ENCODE data around the gene COQ9.

COQ9 gene

DNA sequence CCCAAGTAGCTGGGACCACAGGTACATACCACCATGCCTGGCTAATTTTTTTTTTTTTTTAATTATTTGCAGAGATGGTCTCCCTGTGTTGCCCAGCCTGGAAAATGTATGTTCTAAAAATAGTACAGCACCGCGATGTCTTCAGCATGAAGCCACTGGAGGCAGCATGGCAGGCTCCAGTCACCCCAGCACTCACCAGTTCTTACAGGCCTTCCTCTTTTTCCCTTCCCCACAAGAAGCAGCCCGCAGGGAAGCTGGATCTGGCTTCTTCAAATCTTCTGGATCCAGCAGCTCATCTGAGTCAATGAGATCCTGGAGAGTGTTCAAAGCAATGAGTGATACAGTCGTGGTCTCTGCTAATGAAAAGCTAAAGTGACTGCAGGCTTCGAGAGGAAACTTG is 16.3 kb upstream of the COQ9 start:
- TF ChIP-seq ZNF8 (CRISPR knock-in tag; IDR thresholded peaks at IDR 0.05) (no peak), TCF4 (CRISPR knock-in tag; IDR thresholded peaks at IDR 0.05; ENCODE audit: borderline replicate concordance) (no peak), GLIS3 (CRISPR knock-in tag; IDR thresholded peaks at IDR 0.05) (no peak), CSDC2 (CRISPR knock-in tag; IDR thresholded peaks at IDR 0.05) (no peak), BACH2 (CRISPR knock-in tag; IDR thresholded peaks at IDR 0.05; ENCODE audit: borderline replicate concordance) (no peak), ISL1 (CRISPR knock-in tag; IDR thresholded peaks at IDR 0.05) (no peak), RARB (CRISPR knock-in tag; IDR thresholded peaks at IDR 0.05) (no peak), OSR1 (CRISPR knock-in tag; IDR thresholded peaks at IDR 0.05) (no peak)
- TF ChIP-seq, protein P1, sequence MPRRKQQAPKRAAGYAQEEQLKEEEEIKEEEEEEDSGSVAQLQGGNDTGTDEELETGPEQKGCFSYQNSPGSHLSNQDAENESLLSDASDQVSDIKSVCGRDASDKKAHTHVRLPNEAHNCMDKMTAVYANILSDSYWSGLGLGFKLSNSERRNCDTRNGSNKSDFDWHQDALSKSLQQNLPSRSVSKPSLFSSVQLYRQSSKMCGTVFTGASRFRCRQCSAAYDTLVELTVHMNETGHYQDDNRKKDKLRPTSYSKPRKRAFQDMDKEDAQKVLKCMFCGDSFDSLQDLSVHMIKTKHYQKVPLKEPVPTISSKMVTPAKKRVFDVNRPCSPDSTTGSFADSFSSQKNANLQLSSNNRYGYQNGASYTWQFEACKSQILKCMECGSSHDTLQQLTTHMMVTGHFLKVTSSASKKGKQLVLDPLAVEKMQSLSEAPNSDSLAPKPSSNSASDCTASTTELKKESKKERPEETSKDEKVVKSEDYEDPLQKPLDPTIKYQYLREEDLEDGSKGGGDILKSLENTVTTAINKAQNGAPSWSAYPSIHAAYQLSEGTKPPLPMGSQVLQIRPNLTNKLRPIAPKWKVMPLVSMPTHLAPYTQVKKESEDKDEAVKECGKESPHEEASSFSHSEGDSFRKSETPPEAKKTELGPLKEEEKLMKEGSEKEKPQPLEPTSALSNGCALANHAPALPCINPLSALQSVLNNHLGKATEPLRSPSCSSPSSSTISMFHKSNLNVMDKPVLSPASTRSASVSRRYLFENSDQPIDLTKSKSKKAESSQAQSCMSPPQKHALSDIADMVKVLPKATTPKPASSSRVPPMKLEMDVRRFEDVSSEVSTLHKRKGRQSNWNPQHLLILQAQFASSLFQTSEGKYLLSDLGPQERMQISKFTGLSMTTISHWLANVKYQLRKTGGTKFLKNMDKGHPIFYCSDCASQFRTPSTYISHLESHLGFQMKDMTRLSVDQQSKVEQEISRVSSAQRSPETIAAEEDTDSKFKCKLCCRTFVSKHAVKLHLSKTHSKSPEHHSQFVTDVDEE (CRISPR knock-in tag; IDR thresholded peaks at IDR 0.05), result no peak
- no peak for ATAC-seq

DNA sequence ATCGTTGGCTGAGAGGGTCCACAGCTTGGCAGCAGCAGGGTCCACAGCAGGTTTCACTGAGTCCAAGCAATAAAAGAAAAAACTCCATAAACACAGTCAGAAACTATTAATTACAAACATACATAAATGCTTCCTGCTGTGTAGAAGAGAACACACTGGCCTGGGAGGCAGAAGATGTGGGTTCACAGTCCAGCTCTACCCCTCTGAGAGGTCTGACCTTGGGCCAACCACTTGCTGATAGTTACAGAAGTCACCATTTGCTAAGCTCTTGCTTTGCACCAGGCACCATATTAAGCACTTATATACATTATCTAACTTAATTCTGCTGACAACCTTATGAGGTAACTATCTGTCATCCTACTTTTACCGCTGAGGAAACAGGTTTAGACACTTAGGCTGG is 14.8 kb upstream of the COQ9 start:
- no peak for ATAC-seq

DNA sequence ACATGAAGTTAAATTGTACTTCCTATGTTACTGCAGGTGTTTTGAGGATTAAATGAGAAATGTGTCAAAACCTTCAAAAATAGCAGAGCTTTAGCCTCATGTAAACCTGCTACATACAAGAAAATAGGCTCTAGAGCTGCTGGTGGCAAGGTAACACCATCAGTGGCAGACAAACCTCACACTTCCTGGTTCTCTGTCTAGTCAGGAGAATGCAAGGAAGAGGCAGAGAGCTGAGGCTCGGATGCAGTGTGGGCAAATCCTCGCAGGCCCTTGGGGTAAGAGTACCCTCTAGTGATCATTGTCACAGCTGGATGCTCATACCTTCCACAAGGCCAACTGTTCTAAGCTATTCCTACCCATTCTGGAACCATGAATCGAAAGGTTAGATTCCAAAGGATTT is 14.3 kb upstream of the COQ9 start:
- ATAC-seq, result no peak
- TF ChIP-seq CSDC2 (CRISPR knock-in tag; IDR thresholded peaks at IDR 0.05) (no peak), ISL1 (CRISPR knock-in tag; IDR thresholded peaks at IDR 0.05) (no peak), ZFP3 (CRISPR knock-in tag; IDR thresholded peaks at IDR 0.05) (no peak), PPARA (CRISPR knock-in tag; IDR thresholded peaks at IDR 0.05; ENCODE audit: borderline replicate concordance) (no peak), ARNTL (CRISPR knock-in tag; IDR thresholded peaks at IDR 0.05; ENCODE audit: borderline replicate concordance, low read depth) (no peak), SNAI2 (CRISPR knock-in tag; IDR thresholded peaks at IDR 0.05) (no peak), ZNF565 (CRISPR knock-in tag; conservative IDR thresholded peaks at IDR 0.05; ENCODE audit: low read depth) (no peak), ZNF70 (CRISPR knock-in tag; IDR thresholded peaks at IDR 0.05) (no peak), TOX (CRISPR knock-in tag; IDR thresholded peaks at IDR 0.05; ENCODE audit: borderline replicate concordance) (no peak), ESRRG (CRISPR knock-in tag; IDR thresholded peaks at IDR 0.05) (no peak), BACH2 (CRISPR knock-in tag; IDR thresholded peaks at IDR 0.05; ENCODE audit: borderline replicate concordance) (no peak), GLIS3 (CRISPR knock-in tag; IDR thresholded peaks at IDR 0.05) (no peak), TCF4 (CRISPR knock-in tag; IDR thresholded peaks at IDR 0.05; ENCODE audit: borderline replicate concordance) (no peak)
- TF ChIP-seq, protein P2, sequence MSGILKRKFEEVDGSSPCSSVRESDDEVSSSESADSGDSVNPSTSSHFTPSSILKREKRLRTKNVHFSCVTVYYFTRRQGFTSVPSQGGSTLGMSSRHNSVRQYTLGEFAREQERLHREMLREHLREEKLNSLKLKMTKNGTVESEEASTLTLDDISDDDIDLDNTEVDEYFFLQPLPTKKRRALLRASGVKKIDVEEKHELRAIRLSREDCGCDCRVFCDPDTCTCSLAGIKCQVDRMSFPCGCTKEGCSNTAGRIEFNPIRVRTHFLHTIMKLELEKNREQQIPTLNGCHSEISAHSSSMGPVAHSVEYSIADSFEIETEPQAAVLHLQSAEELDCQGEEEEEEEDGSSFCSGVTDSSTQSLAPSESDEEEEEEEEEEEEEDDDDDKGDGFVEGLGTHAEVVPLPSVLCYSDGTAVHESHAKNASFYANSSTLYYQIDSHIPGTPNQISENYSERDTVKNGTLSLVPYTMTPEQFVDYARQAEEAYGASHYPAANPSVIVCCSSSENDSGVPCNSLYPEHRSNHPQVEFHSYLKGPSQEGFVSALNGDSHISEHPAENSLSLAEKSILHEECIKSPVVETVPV (CRISPR knock-in tag; IDR thresholded peaks at IDR 0.05), result no peak
- TF ChIP-seq, protein P3, sequence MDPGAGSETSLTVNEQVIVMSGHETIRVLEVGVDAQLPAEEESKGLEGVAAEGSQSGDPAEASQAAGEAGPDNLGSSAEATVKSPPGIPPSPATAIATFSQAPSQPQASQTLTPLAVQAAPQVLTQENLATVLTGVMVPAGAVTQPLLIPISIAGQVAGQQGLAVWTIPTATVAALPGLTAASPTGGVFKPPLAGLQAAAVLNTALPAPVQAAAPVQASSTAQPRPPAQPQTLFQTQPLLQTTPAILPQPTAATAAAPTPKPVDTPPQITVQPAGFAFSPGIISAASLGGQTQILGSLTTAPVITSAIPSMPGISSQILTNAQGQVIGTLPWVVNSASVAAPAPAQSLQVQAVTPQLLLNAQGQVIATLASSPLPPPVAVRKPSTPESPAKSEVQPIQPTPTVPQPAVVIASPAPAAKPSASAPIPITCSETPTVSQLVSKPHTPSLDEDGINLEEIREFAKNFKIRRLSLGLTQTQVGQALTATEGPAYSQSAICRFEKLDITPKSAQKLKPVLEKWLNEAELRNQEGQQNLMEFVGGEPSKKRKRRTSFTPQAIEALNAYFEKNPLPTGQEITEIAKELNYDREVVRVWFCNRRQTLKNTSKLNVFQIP (CRISPR knock-in tag; IDR thresholded peaks at IDR 0.05; ENCODE audit: borderline replicate concordance, low read depth), result no peak

More for the DNA sequence above, 14.8 kb upstream of the COQ9 start:
- TF ChIP-seq, protein P2 (CRISPR knock-in tag; IDR thresholded peaks at IDR 0.05), result no peak
- TF ChIP-seq CSDC2 (CRISPR knock-in tag; IDR thresholded peaks at IDR 0.05), result no peak
- TF ChIP-seq, protein P4, sequence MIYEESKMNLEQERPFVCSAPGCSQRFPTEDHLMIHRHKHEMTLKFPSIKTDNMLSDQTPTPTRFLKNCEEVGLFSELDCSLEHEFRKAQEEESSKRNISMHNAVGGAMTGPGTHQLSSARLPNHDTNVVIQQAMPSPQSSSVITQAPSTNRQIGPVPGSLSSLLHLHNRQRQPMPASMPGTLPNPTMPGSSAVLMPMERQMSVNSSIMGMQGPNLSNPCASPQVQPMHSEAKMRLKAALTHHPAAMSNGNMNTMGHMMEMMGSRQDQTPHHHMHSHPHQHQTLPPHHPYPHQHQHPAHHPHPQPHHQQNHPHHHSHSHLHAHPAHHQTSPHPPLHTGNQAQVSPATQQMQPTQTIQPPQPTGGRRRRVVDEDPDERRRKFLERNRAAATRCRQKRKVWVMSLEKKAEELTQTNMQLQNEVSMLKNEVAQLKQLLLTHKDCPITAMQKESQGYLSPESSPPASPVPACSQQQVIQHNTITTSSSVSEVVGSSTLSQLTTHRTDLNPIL (CRISPR knock-in tag; IDR thresholded peaks at IDR 0.05; ENCODE audit: low read depth), result no peak
- no peak for TF ChIP-seq ZNF8 (CRISPR knock-in tag; IDR thresholded peaks at IDR 0.05)
- no peak for TF ChIP-seq PPARA (CRISPR knock-in tag; IDR thresholded peaks at IDR 0.05; ENCODE audit: borderline replicate concordance)
- no peak for TF ChIP-seq ZFP3 (CRISPR knock-in tag; IDR thresholded peaks at IDR 0.05)
- TF ChIP-seq OSR1 (CRISPR knock-in tag; IDR thresholded peaks at IDR 0.05), result no peak
- TF ChIP-seq, protein P1 (CRISPR knock-in tag; IDR thresholded peaks at IDR 0.05), result no peak
- no peak for TF ChIP-seq ARNTL (CRISPR knock-in tag; IDR thresholded peaks at IDR 0.05; ENCODE audit: borderline replicate concordance, low read depth)
- no peak for TF ChIP-seq BACH2 (CRISPR knock-in tag; IDR thresholded peaks at IDR 0.05; ENCODE audit: borderline replicate concordance)
- TF ChIP-seq ZNF70 (CRISPR knock-in tag; IDR thresholded peaks at IDR 0.05), result no peak
- no peak for TF ChIP-seq SNAI2 (CRISPR knock-in tag; IDR thresholded peaks at IDR 0.05)
- no peak for TF ChIP-seq TCF4 (CRISPR knock-in tag; IDR thresholded peaks at IDR 0.05; ENCODE audit: borderline replicate concordance)
- no peak for TF ChIP-seq ZFP30 (CRISPR knock-in tag; IDR thresholded peaks at IDR 0.05)
- TF ChIP-seq RARB (CRISPR knock-in tag; IDR thresholded peaks at IDR 0.05), result no peak

Data from SK-N-SH treated with all-trans-retinoic acid at 6 μM for 48 hours (cell line).